Progenitor cell of endocrine pancreas (in vitro differentiated cells): ENCODE results near the gene MROH8. TPM values are rescaled to one million over a fixed set of nuclear protein-coding genes. Genes with fewer than 3 reads are reported as not detected.
"Not testable (repeated sequence)": the region's sequence is repeated elsewhere in the genome, so short reads cannot be mapped to it uniquely, and the experiment has no call there.

ENCODE experiments used
- DNase-seq: peaks from one replicate; pipeline ENCODE4 v3.0.0; 2021; ENCODE audit warnings: low spot score; ENCODE audit not compliant: unreplicated experiment
- H3K27ac Mint-ChIP-seq: 2 replicates; pipeline ENCODE4 v1.8.0; 2021; ENCODE audit warnings: mild to moderate bottlenecking, moderate library complexity, mixed read lengths
- H3K27me3 Mint-ChIP-seq: 2 replicates; pipeline ENCODE4 v1.8.0; 2021; ENCODE audit warnings: mixed read lengths
- H3K36me3 Mint-ChIP-seq: 2 replicates; pipeline ENCODE4 v1.8.0; 2022; ENCODE audit warnings: mixed read lengths; ENCODE audit not compliant: insufficient read depth
- H3K4me1 Mint-ChIP-seq: 2 replicates; pipeline ENCODE4 v1.8.0; 2021; ENCODE audit warnings: low read depth, mixed read lengths
- H3K4me3 Mint-ChIP-seq: 2 replicates; pipeline ENCODE4 v1.8.0; 2021; ENCODE audit warnings: low read depth, mild to moderate bottlenecking, moderate library complexity, mixed read lengths
- H3K9me3 Mint-ChIP-seq: 2 replicates; pipeline ENCODE4 v1.8.0; 2021; ENCODE audit warnings: low read depth, mixed read lengths
- total RNA-seq: library from RNA; stranded (reverse); gene quantifications from 2 replicates; pipeline ENCODE4 v1.2.1, GENCODE V29; 2021
- TF ChIP-seq, protein P1 (sequence below): fragments of 200-600 bp; sonication (generic); IDR thresholded peaks from one replicate; pipeline ENCODE4 v1.5.0; 2021; ENCODE audit warnings: antibody characterized with exemption, mild to moderate bottlenecking; ENCODE audit not compliant: unreplicated experiment

Gene MROH8
- total RNA-seq, 1 donor from 2014 or later = 5.7 TPM

DNA sequence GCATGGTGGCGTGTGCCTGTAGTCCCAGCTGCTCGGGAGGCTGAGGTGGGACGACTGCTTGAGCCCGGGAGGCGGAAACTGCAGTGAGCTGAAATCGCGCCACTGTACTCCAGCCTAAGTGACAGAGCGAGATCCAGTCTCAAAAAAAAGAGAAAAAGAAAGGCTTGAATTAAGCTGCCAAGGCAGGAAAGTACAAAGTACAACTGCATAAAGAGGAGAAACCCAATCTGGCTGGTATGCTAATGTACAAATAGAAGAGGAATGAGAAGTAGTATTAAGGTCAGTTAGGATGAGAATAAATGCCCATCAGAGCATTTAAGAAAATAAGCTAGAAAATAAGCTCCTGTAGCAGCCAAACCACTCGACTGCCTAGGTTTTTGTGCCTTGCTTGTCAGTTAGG, 23.4 kb downstream of the MROH8 start:
- H3K4me3 Mint-ChIP-seq = no peak overlapping the region
- peaks cover 9% of the 10 kb centered on the region for H3K36me3 Mint-ChIP-seq
- H3K27me3 Mint-ChIP-seq = no peaks in the 10 kb centered on the region
- TF ChIP-seq, protein P1, sequence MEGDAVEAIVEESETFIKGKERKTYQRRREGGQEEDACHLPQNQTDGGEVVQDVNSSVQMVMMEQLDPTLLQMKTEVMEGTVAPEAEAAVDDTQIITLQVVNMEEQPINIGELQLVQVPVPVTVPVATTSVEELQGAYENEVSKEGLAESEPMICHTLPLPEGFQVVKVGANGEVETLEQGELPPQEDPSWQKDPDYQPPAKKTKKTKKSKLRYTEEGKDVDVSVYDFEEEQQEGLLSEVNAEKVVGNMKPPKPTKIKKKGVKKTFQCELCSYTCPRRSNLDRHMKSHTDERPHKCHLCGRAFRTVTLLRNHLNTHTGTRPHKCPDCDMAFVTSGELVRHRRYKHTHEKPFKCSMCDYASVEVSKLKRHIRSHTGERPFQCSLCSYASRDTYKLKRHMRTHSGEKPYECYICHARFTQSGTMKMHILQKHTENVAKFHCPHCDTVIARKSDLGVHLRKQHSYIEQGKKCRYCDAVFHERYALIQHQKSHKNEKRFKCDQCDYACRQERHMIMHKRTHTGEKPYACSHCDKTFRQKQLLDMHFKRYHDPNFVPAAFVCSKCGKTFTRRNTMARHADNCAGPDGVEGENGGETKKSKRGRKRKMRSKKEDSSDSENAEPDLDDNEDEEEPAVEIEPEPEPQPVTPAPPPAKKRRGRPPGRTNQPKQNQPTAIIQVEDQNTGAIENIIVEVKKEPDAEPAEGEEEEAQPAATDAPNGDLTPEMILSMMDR = no peak
- no peak overlapping the region for H3K27ac Mint-ChIP-seq
- no peaks in the 10 kb centered on the region for H3K4me1 Mint-ChIP-seq
- DNase-seq = no peak
- H3K9me3 Mint-ChIP-seq = peaks cover 4% of the 10 kb centered on the region

GRCh38 chr20:37154684-37155298, 24.6 kb downstream of the MROH8 start:
- TF ChIP-seq, protein P1 = no peak

GRCh38 chr20:37152284-37152683, 27.1 kb downstream of the MROH8 start:
- peaks cover 4% of the 10 kb centered on the region for H3K9me3 Mint-ChIP-seq
- no peak for DNase-seq
- H3K27me3 Mint-ChIP-seq = no peaks in the 10 kb centered on the region
- H3K27ac Mint-ChIP-seq = no peak overlapping the region
- no peaks in the 10 kb centered on the region for H3K4me1 Mint-ChIP-seq
- TF ChIP-seq, protein P1 = no peak
- H3K4me3 Mint-ChIP-seq = no peak overlapping the region
- peaks cover 11% of the 10 kb centered on the region for H3K36me3 Mint-ChIP-seq

More at GRCh38 chr20:37154684-37155298, 24.6 kb downstream of the MROH8 start:
- Mint-ChIP-seq H3K36me3 (peaks cover 11% of the 10 kb centered on the region), H3K4me3 (no peak overlapping the region), H3K27ac (no peak overlapping the region), H3K4me1 (no peaks in the 10 kb centered on the region), H3K27me3 (no peaks in the 10 kb centered on the region), H3K9me3 (peaks cover 4% of the 10 kb centered on the region)
- DNase-seq = no peak

DNA sequence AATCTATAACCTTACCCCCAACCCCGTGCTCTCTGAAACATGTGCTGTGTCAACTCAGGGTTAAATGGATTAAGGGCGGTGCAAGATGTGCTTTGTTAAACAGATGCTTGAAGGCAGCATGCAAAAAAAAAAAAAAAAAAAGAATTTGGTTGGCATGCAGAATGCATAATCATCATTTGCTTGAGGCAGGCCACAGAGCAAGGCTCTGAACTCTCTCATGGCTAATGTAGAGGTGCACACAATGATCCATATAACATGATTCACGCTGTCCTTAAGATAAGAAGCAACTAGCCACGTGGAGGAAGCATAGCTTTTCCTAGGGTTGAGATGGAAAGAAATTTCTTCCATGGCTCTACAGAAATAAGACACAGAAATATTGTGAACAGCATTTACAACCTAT, 27.8 kb downstream of the MROH8 start:
- Mint-ChIP-seq H3K9me3 (peaks cover 4% of the 10 kb centered on the region), H3K36me3 (peaks cover 11% of the 10 kb centered on the region), H3K27ac (no peak overlapping the region), H3K27me3 (no peaks in the 10 kb centered on the region), H3K4me1 (no peaks in the 10 kb centered on the region), H3K4me3 (no peak overlapping the region)
- no peak for DNase-seq
- TF ChIP-seq, protein P1 = no peak

GRCh38 chr20:37150864-37151263, 28.5 kb downstream of the MROH8 start:
- H3K4me3 Mint-ChIP-seq, H3K27me3 Mint-ChIP-seq, H3K4me1 Mint-ChIP-seq, H3K27ac Mint-ChIP-seq, H3K9me3 Mint-ChIP-seq, DNase-seq: not testable (repeated sequence)
- peaks cover 11% of the 10 kb centered on the region for H3K36me3 Mint-ChIP-seq

GRCh38 chr20:37147250-37147649, 32.1 kb downstream of the MROH8 start:
- DNase-seq = no peak
- no peak overlapping the region for H3K4me3 Mint-ChIP-seq
- TF ChIP-seq, protein P1 = no peak
- H3K27ac Mint-ChIP-seq = no peak overlapping the region
- peaks cover 5% of the 10 kb centered on the region for H3K36me3 Mint-ChIP-seq
- H3K27me3 Mint-ChIP-seq = no peaks in the 10 kb centered on the region
- peaks cover 3% of the 10 kb centered on the region for H3K9me3 Mint-ChIP-seq
- H3K4me1 Mint-ChIP-seq = no peaks in the 10 kb centered on the region
